Measurements from ENCODE around the gene PDSS2. TPM values are rescaled to one million over a fixed set of nuclear protein-coding genes. Genes with fewer than 3 reads are reported as not detected.

Gene PDSS2
- total and polyA plus RNA-seq, 7 donors = 9.4 to 18.5 (median 11.1) TPM

DNA sequence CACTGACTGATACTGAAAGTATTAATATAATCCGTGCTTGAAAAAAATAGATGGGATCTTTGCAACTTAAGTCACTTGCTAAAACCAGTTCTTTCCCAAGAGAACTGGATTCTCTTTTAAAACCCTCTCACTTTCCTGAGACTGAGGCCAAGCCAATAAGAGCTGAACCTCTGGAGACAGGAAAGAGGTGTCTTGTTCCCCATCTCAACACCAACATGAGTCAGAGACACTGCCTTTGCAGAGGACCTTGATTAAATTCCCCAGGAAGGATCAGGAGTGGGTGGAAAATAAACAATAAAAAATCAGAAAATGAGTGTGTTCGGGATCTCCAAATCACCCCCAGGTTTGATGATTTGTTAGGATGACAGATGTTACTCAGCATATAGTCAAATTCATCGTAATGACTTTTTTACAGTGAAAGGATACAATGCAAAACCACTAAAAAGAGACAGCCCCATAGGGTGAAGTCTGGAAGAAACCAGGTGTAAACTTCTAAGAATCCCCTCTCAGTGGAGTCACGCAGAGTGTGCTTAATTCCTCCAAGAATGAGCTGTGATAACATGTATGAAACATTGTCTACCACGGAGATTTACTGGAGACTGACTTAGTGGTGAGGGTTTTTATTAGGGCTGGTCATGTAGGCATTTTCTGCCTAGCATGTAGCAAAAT lies 221.2 kb downstream of the PDSS2 start:
- no peak for DNase-seq
- Histone ChIP-seq H3K9me3 (peaks cover 0 to 4% (median 0%) of the 10 kb centered on the region in 4 donors), H3K36me3 (peaks cover 0 to 8% (median 0%) of the 10 kb centered on the region in 4 donors), H3K27me3 (no peaks in the 10 kb centered on the region), H3K4me1 (no peaks in the 10 kb centered on the region), H3K4me3 (no peak overlapping the region), H3K27ac (no peak overlapping the region)
- TF ChIP-seq EP300 (IDR thresholded peaks at IDR 0.05) (no peak), POLR2AphosphoS5 (IDR thresholded peaks at IDR 0.05) (no peak), CTCF (IDR thresholded peaks at IDR 0.05) (no peak), POLR2A (IDR thresholded peaks at IDR 0.05) (no peak)
- intact Hi-C loops (cut with DNase I) = no loop called here
- 90 to 93% methylated on average over 5 of the region's 5 CpGs for WGBS, 2 donors

DNA sequence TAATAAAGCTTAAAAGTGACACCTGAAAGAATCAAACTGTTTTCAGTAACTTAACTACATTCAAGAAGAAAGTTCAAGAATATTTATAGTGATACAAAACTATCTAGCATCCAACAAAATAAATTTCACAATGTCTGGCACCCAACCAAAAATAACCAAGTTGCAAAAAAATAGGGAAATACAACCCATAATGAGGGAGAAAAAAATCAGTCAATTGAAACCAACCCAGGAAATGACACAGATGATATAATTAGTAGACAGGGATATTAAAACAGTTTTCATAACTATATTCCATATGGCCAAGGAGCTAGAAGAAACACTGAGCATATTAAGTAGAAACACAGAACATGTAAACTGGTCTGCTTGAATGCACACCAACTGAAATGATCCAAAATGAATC lies 223.9 kb downstream of the PDSS2 start:
- no peak for DNase-seq
- intact Hi-C loops (cut with DNase I) = no loop called here
- Histone ChIP-seq H3K4me1 (no peaks in the 10 kb centered on the region), H3K36me3 (peaks cover 0 to 8% (median 0%) of the 10 kb centered on the region in 4 donors), H3K27ac (no peak overlapping the region), H3K27me3 (no peaks in the 10 kb centered on the region), H3K9me3 (peaks cover 0 to 4% (median 0%) of the 10 kb centered on the region in 4 donors), H3K4me3 (no peak overlapping the region)
- TF ChIP-seq POLR2A (IDR thresholded peaks at IDR 0.05) = no peak
- no peak for TF ChIP-seq EP300 (IDR thresholded peaks at IDR 0.05)
- TF ChIP-seq CTCF (IDR thresholded peaks at IDR 0.05) = no peak
- TF ChIP-seq POLR2AphosphoS5 (IDR thresholded peaks at IDR 0.05) = no peak

GRCh38 chr6:107235007-107235406 lies 224.4 kb downstream of the PDSS2 start:
- intact Hi-C loops (cut with DNase I) = no loop called here
- H3K27ac ChIP-seq = no peak overlapping the region
- peaks cover 0 to 8% (median 0%) of the 10 kb centered on the region in 4 donors for H3K36me3 ChIP-seq
- H3K9me3 ChIP-seq = peaks cover 0 to 4% (median 0%) of the 10 kb centered on the region in 4 donors
- H3K27me3 ChIP-seq = no peaks in the 10 kb centered on the region
- 27 to 62% methylated on average over 2 of the region's 2 CpGs for WGBS, 2 donors
- TF ChIP-seq POLR2A (IDR thresholded peaks at IDR 0.05) (no peak), POLR2AphosphoS5 (IDR thresholded peaks at IDR 0.05) (no peak), CTCF (IDR thresholded peaks at IDR 0.05) (no peak), EP300 (IDR thresholded peaks at IDR 0.05) (no peak)
- no peaks in the 10 kb centered on the region for H3K4me1 ChIP-seq
- no peak for DNase-seq
- H3K4me3 ChIP-seq = no peak overlapping the region

DNA sequence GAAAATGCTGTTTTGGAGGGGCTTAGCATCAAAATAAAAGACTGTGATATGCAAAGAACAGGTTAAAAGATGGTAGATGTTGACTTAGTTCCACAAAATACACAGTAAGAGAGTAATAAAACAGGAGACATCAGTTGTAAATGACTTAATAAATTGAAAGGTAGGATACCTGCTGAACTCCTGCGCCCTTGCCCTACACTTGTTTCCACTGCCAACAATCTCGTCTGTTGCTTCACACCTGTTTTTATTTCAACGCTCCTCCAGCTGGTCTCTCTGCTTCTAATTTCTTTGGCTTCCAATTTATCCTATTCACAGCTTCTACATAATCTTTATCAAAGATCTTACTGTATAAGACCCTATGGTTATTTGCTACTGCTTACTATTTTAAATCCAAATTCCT lies 228.1 kb downstream of the PDSS2 start:
- Histone ChIP-seq H3K9me3 (no peaks in the 10 kb centered on the region), H3K36me3 (no peaks in the 10 kb centered on the region), H3K27me3 (no peaks in the 10 kb centered on the region), H3K27ac (no peak overlapping the region), H3K4me1 (no peaks in the 10 kb centered on the region), H3K4me3 (no peak overlapping the region)
- WGBS, 2 donors = 96 to 97% methylated on average over 3 of the region's 3 CpGs
- TF ChIP-seq EP300 (IDR thresholded peaks at IDR 0.05) = no peak
- TF ChIP-seq POLR2A (IDR thresholded peaks at IDR 0.05) = no peak
- TF ChIP-seq CTCF (IDR thresholded peaks at IDR 0.05) = no peak
- no peak for TF ChIP-seq POLR2AphosphoS5 (IDR thresholded peaks at IDR 0.05)
- DNase-seq = no peak
- intact Hi-C loops (cut with DNase I) = no loop called here

DNA sequence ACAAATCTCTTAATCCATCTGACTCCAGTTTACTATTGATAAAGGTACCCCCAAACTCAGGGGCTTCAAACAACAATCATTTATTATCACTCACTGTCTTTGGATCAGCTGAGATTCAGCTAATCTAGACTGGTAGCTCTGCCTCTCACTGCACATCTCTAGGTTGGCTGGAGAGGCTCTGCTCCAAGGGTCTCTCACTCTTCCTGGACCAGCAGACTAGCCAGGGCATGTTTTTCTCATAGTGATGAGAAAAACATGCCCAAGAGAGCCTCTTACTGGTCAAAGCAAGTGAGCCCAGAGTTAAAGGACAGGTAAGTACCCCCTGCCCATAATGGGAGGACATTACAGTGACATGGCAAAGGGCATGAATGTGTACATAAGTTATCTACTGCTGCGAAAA lies 228.9 kb downstream of the PDSS2 start:
- no peak for DNase-seq
- no peak overlapping the region for H3K4me3 ChIP-seq
- intact Hi-C loops (cut with DNase I) = no loop called here

More for the DNA sequence above, 228.9 kb downstream of the PDSS2 start:
- TF ChIP-seq CTCF (IDR thresholded peaks at IDR 0.05) (no peak), POLR2A (IDR thresholded peaks at IDR 0.05) (no peak), POLR2AphosphoS5 (IDR thresholded peaks at IDR 0.05) (no peak), EP300 (IDR thresholded peaks at IDR 0.05) (no peak)
- Histone ChIP-seq H3K4me1 (no peaks in the 10 kb centered on the region), H3K36me3 (no peaks in the 10 kb centered on the region), H3K27ac (no peak overlapping the region), H3K9me3 (no peaks in the 10 kb centered on the region), H3K27me3 (no peaks in the 10 kb centered on the region)
- WGBS, 2 donors = 64 to 86% methylated on average over 1 of the region's 1 CpG
